ENCODE measurements around the gene WT1.

- TF ChIP-seq MXI1 (IDR thresholded peaks at IDR 0.05; ENCODE audit: borderline replicate concordance, low read depth, low read length) (no peak), RAD21 (IDR thresholded peaks at IDR 0.05; ENCODE audit: low read length) (no peak), CTCF (conservative IDR thresholded peaks at IDR 0.05; ENCODE audit: low read depth, low read length) (no peak), RFX5 (IDR thresholded peaks at IDR 0.05; ENCODE audit: low read depth, low read length) (no peak), MAZ (IDR thresholded peaks at IDR 0.05; ENCODE audit: borderline replicate concordance, low read depth, low read length) (no peak)
These were observed 91.9 kb downstream of the WT1 start for GRCh38 chr11:32343325-32344008.
